ENCODE measurements around the gene BTN1A1. TPM values are rescaled to one million over a fixed set of nuclear protein-coding genes. Genes with fewer than 3 reads are reported as not detected.
"Not testable (repeated sequence)": the region's sequence is repeated elsewhere in the genome, so short reads cannot be mapped to it uniquely, and the experiment has no call there.

Gene BTN1A1, protein sequence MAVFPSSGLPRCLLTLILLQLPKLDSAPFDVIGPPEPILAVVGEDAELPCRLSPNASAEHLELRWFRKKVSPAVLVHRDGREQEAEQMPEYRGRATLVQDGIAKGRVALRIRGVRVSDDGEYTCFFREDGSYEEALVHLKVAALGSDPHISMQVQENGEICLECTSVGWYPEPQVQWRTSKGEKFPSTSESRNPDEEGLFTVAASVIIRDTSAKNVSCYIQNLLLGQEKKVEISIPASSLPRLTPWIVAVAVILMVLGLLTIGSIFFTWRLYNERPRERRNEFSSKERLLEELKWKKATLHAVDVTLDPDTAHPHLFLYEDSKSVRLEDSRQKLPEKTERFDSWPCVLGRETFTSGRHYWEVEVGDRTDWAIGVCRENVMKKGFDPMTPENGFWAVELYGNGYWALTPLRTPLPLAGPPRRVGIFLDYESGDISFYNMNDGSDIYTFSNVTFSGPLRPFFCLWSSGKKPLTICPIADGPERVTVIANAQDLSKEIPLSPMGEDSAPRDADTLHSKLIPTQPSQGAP
- total RNA-seq, result not detected

DNA sequence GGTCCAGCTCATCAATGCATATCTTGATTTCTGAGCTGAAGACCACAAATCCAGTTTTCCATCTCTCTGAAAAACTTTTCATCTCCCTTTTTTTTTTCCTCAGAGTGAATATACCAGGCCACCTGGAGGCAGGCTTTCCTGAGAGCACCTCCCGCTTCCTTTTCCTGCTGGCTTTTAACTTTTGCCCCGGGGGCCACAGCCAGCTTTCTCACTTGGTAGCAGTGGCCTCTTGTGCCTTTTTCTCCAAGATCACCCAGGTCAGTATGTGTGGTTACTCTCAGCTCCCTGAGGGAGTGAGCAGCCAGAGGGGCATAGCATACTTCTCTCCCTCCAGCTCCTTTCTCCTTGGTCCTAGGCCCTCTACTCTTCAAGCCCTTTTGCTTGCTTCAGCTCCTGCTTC, at the start of gene BTN1A1:
TSS of gene BTN1A1 (plus strand) at position 202 of the 400 bp plus-strand sequence. CDS start 984 bp downstream, outside the sequence.
- no peak for DNase-seq (ENCODE audit: low read depth in 2 of 3, low spot score in 2 of 3)

DNA sequence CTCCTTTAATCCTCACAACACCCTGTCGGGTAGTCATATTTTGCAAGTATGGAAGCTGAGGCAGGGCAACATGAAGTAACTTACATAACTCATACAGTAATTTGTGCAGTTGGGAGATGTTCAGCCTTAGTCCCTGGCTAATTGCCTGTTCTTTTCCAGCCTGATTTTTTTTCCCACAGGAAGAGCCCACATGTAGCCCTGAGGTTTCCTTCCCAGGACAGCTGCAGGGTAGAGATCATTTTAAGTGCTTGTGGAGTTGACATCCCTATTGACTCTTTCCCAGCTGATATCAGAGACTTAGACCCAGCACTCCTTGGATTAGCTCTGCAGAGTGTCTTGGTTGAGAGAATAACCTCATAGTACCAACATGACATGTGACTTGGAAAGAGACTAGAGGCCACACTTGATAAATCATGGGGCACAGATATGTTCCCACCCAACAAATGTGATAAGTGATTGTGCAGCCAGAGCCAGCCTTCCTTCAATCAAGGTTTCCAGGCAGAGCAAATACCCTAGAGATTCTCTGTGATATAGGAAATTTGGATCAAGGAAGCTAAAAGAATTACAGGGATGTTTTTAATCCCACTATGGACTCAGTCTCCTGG, 47.4 kb upstream of the BTN1A1 start:
- DNase-seq (ENCODE audit: low read depth in 2 of 3, low spot score in 2 of 3), result no peak

DNA sequence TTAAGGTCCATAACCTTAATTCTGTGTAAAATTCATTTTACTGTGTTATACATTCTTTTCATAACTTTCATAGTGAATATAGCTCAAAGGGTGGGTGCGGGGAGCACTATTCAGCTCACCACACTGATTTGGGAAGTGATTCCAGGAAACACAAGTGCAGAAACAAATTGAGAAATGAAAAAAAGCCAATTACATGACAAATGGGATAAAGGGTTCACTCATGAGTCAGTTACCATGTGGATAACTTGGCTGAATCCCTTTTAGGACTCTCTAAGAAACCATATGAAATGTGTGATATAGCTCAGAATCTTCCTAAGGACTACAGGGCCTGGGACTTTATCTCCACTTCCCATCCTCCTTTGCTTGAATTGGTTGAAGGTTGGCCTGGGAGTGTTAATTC, 45.5 kb upstream of the BTN1A1 start:
- DNase-seq (ENCODE audit: low read depth in 2 of 3, low spot score in 2 of 3), result no peak

DNA sequence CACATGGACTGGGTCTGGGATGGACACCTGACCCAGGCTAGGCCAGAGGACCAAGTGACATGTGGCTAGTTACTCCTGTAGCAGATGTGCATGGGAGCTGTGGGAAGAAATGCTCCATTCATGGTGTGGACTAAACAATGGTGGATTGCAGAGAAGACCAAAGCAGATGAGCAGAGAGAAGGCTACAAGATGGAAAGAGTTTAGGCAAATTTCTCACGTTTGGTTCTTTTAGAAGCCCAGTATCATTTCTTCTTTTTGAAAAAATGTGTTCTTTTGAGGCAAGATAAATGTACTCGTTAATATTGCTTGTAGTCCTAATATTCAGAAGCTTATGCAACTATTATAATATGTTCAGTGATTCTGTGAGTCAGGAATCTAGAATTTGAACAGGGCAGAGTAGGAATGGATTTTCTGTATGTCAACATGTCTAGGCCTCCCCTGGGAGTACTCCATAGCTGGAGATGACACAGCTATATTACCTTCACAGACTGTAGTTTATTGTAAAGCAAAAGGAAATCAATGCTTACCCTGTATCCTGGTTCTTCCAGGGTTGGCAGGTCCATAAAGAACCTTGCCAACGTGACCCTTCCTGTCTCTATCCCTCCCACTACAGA, 44.6 kb upstream of the BTN1A1 start:
- no peak for DNase-seq (ENCODE audit: low read depth in 2 of 3, low spot score in 2 of 3)

DNA sequence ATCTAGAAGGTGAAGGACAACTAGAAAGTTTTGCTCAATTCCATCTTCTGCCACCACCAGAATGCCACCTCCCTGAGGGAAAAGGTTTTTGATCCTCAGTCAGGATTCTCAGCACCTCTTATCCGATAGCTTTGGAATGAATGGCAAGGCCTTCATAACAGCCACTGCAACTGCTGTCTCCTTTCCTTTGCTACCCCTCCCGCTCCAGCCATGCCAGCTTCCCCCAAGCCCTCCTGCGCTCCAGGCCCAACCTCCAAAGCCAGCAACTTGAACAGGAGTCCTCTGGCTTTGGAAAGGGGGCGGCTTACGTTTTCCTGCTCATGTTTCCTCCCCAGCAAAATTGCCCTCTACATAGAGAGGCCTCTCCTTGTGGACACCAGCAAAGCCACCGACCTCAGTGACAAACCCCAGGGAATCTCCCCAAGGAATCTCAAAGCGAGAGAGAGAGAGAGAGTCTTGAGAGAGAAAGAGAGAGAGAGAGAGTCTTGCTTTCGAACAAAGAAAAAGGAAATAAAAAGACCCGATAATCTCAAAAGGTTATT, 42.8 kb upstream of the BTN1A1 start:
- DNase-seq (ENCODE audit: low read depth in 2 of 3, low spot score in 2 of 3), result no peak

DNA sequence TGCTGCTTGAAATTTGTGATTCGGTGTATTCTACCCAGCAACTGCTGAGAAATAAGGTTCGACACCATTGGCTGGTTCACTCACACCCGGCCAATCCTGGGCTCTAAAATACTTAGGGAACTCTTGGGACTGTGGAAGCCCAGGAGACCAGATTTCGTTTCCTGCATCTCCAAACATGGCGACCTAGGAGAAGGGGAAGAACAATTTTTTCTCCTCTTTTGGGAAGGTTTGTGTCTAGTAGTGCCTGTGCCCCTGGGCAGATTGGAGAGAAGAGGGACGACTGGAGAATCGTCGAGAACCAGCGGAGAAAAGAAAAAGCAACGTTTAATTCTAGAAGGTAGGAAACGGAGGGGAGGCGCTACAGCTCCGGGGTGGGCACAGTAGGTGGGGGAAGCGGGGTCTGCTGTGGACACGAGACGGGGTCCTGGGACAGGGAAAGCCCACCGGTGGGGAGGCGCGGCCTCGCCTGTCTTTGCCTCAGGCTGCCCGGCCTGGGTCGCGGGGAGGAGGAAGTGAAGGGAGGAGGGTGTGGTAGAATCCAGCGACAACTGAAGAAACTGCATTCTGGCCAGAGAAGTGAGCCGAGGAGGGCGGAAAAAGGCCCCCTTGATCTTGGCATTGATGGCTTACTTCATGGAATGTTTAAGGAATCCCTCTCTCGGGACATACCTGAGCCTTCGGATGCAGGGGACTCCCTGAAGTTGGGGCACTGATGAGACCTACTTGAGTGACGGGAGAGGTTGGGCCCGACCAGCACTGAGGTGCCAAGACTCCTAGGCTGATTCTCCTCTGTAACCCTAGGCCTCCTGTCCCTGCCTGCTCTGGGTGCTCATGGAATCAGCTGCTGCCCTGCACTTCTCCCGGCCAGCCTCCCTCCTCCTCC, 42.1 kb upstream of the BTN1A1 start, which contains the start of gene BTN2A1:
TSS of gene BTN2A1 (plus strand) at position 150 of the 883 bp plus-strand sequence. CDS start at position 832, 682 bp downstream.
- peak; percentile 52 to 91 (median 86) for DNase-seq (ENCODE audit: low read depth in 2 of 3, low spot score in 2 of 3)

DNA sequence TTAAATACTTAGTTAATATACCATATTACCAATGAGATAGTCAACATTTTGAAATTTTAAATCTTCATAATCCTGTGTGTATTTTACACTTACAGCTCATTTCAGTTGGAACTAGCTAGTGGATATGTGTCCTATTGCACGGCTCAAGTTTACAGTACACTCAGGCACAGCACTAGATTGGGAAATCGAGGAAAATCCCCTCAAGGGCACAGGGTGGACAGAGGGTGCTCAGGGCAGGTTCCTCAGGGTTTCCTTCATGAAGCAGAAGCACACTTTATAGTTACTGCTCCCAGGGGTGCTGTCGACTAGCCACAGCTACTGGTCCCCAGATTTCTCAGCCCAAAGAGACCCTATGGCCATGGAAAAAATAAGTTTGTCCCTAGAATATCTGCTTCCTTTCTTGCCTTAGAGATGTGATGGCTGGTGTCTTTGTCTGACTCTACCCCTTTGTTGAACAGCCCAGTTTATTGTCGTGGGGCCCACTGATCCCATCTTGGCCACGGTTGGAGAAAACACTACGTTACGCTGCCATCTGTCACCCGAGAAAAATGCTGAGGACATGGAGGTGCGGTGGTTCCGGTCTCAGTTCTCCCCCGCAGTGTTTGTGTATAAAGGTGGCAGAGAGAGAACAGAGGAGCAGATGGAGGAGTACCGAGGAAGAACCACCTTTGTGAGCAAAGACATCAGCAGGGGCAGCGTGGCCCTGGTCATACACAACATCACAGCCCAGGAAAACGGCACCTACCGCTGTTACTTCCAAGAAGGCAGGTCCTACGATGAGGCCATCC, 40.9 kb upstream of the BTN1A1 start:
- no peak for DNase-seq (ENCODE audit: low read depth in 2 of 3, low spot score in 2 of 3)

DNA sequence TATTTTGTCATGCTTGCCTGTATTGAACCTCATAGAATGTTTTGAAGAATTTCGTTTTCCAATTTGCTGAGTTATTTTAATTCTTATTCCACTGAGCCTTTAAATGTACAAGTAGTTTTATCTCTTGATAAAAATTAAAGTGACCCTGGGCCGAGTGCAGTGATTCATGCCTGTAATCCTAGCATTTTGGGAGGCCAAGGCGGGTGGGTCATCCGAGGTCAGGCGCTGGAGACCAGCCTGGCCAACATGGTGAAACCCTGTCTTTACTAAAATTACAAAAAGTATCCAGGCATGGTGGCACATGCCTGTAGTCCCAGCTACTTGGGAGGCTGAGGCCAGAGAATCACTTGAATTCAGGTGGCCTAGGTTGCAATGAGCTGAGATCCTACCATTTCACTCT, 38.8 kb upstream of the BTN1A1 start:
- DNase-seq (ENCODE audit: low read depth in 2 of 3, low spot score in 2 of 3), result not testable (repeated sequence)

DNA sequence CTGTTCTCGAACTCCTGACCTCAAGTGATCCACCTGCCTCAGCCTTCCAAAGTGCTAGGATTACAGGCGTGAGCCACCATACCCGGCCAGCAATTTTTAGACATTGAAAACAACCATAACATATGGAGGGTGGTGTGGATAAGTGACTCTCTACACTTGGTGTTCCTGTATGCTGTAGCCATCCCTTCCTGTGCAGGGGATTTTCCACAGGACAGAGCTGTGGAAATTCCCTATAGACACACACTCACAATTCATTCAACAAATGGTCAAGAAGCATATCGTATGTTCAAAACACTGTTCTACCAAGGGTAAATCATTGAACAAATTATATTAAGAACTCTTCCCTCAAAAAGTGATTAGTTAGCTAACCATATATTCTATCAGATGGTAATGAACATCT, 36.1 kb upstream of the BTN1A1 start:
- no peak for DNase-seq (ENCODE audit: low read depth in 2 of 3, low spot score in 2 of 3)

DNA sequence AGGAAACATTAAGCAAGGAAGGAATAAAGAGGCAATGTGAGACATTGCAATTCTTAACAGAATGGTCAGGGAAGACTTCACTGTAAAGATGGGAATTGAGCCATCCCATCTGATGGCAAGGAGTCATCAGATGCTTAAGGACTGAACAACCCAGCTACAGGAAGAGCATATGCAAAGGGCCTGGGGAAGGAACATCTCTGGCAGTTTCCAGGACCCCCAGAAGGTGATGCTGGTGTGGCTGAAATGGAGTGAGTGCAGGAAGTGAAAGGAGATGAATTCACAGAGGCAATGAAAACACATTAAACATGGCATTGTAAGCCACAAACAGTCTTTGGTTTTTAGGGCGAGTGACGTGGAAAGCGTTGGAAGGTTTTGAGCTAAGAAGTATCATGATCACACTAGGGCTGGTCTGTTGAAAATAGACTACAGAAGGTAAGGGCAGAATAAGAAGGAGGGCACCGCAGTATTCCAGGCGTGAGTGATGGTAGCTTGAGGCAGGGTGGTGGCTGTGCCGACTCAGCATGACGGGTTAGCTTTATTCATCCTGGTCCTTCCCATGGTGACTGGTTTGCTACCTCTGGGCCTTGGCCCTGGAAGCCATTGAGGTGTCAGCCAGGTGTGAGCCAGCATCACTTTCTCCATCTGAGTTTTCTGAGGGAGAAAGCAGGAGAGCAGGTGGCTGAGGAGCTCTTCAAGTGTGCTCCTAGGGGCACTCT, 35.5 kb upstream of the BTN1A1 start:
- no peak for DNase-seq (ENCODE audit: low read depth in 2 of 3, low spot score in 2 of 3)

DNA sequence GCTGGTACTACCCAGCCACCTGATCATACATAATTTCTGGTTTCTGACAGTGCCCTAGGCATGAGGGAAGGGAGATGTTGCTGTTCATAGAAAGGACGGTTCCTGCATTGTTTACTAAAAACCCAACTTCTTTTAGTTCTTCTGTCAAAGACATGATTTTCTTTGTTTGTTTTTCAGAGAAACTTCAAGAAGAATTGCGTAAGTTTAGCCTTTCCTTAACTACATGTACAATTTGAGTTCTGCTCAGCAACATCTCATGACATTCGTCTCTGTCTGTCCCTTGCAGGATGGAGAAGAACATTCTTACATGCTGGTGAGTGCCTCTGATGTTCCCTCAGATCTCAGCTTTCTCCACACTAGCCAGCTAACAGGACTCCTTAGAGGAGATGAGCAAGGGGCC, 34.3 kb upstream of the BTN1A1 start:
- DNase-seq (ENCODE audit: low read depth in 2 of 3, low spot score in 2 of 3), result no peak

DNA sequence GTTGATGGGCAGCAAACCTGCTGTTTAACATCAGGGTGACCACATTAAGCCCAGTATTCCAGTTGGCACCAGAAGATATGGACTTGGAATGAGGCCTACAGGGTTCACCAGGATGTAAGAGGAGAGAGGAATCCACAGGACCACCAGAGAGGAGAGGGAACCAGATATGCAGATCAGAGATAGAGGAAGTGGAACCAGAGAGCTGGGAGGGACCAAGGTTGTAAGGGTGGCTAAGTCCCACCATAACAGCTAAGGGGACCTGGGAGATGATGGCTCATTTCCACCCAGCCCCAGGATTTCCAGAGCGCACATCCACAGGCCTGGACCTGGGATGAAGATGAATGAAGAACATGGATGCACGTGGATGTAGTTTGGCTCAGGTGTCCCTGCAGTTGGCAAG, 31.3 kb upstream of the BTN1A1 start:
- no peak for DNase-seq (ENCODE audit: low read depth in 2 of 3, low spot score in 2 of 3)

DNA sequence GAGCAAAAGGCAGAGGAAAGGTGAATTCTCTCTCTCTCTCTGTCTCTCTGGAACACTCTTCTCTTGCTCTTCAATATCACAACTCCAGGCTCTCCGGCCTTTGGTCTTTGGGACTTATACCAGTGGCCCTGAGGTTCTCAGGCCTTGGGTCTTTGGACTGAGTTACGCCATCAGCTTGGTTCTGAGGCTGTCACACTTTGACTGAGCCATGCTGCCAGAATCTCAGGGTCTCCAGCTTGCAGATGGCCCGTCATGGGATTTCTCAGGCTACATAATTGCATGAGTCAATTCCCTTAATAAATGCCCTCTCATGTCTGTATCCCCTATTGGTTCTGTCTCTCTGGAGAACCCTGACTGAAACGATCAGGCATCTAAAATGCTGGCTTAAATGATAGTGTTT, 29.5 kb upstream of the BTN1A1 start:
- no peak for DNase-seq (ENCODE audit: low read depth in 2 of 3, low spot score in 2 of 3)

DNA sequence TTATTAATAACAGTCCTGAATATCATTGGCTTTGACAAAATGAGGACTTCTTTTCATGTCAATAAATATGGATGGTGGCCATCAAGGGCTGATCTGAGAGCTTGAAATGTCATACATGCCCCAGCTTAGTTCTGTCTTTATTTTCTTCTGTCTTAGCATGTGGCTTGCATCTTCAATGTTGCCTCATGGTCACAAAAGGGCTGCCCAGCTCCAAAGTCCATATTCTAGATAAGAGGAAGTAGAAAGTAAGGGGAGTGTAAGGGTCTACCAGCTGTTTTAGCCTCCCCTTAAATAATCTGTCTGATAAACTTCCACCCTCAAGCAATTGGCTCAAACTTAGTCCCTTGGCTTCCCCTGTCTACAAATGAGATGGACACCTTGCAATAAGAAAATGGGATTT, 28.1 kb upstream of the BTN1A1 start:
- DNase-seq (ENCODE audit: low read depth in 2 of 3, low spot score in 2 of 3), result no peak

DNA sequence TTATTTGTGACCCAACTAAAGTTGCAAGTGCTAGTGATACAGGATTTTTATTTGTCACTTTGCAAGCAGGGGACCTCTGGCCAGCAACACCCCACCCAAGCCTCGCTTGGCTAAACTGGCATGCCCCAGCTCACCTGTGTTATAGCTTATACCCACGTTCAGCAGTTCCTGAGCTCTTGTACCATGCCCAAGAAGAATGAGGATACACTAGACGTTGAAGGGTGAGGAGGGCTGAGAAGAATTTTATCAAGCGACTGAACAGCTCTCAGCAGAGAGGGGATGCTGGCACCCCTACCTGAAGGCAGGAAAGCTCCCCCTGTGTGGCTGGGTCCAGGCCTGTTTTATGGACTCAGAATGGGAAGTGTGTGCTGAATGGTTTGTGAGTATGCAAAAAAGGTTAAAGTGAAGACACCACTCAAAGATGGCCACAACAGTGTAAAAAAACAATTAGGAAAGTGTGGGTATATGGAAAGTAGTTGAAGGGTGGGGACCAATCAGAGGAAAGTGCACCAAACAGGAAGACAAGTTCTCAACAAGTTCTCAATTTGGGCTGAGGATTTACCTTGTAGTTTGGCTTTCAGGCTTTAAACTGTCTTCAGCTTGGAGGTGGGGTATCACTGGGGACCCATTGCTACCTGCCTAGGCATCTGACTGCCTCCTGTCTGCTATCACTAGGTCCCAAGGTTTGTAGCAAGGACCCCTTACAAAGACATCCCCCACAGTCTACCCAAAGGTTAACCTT, 27.4 kb upstream of the BTN1A1 start:
- DNase-seq (ENCODE audit: low read depth in 2 of 3, low spot score in 2 of 3), result peak in 1 of 3 donors; percentile 10

DNA sequence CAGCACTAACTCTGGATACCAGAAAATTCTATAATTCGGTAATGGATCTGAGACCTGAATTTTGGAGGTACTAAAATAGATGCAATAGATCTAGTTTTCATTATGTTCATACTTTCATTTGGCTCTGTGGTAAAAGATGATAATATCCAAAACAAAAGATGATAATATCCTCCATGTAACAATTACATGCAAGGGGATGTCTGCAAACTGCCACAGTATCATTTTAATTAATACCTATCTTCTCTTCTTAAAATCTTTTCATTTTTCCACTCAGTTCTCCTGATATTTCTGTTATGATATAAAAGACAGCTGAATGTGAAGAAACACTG, 26.7 kb upstream of the BTN1A1 start:
- no peak for DNase-seq (ENCODE audit: low read depth in 2 of 3, low spot score in 2 of 3)

DNA sequence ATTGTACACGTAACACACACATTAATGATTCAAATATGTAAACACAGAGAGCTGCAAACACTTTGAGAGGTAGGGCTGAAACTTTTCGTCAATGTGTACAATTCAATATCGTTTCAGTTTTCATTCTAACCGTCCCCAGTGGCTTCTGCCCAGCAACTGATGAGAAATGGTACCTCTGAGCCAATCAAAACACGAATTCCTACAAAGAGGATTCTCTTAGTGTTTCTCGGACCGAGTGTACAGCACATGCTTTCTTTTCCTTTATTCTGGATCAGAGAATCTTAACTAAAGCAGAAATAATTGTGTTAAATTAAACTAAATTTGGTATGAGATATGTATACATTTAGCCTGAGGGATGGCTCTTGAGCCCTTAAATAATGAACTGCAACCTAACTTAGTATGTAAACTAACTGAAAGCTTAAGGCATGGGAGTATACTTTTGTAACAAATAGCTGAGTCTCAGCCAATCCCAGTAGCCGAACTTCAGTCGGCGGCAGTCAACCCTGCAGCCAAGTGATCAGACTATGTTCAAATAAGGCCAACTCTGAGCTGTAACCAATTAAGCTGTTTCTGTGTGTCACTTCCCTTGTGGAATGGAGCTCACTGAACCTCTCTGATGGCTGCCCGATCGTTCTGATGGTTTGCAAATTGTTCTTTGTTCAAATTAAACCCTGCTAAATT, 26.2 kb upstream of the BTN1A1 start:
- peak; percentile 76 to 96 (median 91) for DNase-seq (ENCODE audit: low read depth in 2 of 3, low spot score in 2 of 3)

DNA sequence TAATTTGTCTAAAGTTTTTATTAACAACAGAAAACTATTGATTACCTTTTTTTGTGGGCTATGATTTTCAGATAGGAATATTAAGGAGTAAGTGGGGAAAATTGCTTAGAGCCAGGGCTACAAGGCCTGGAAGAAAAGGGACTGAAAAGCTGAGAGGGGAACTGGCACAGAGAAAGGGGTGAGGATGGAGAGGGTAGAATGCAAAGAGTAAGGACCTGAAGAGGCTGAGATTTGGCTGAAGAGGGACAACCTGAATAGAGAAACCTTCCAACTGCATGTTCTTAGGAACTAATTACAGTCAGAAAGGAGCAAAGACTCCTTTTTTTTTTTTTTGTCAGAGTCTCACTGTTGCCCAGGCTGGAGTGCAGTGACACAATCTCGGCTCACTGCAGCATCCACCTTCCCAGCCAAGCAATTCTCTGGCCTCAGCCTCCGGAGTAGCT, 25.6 kb upstream of the BTN1A1 start:
- DNase-seq (ENCODE audit: low read depth in 2 of 3, low spot score in 2 of 3), result no peak

All from hematopoietic multipotent progenitor cell (in vitro differentiated cells).